HCT116 (cell line): Measurements from ENCODE around the gene FCAMR. TPM values are rescaled to one million over a fixed set of nuclear protein-coding genes. Genes with fewer than 3 reads are reported as not detected.
A peak's percentile ranks its signal among the peaks of the same experiment; 100 is the strongest.

Experiments
- ATAC-seq: fragments of 200-7000 bp; cut with Tn5 transposase; 2 replicates; pipeline ENCODE4 v1.9.1; 2020; ENCODE audit warnings: mild to moderate bottlenecking, moderate library complexity
- BruUV-seq: library from RNA; stranded (reverse); fragments of 400-500 nt; replicated peaks from 2 replicates; lab custom pipeline; 2021; lab: Mats Ljungman, UMichigan
- CTCF ChIA-PET: fragments of 300-600 bp; sonication (Branson Sonifier 250); formaldehyde crosslinking; loops from one replicate; lab custom pipeline; 2021; ENCODE audit warnings: antibody characterized with exemption; lab: Charles Lee
- POLR2A ChIA-PET: fragments of 300-600, 350-600 bp; sonication (Branson Sonifier 250); formaldehyde crosslinking; loops from one replicate; lab custom pipeline; 2021; ENCODE audit warnings: antibody characterized with exemption; lab: Charles Lee
- RAD21 ChIA-PET, 2 experiments: fragments of 300-600 bp; sonication (Branson Sonifier 250); formaldehyde crosslinking; loops; one replicate each; lab custom pipeline; 2023; ENCODE audit warnings: low total read pairs in 2 of 2; ENCODE audit not compliant: uncharacterized antibody in 2 of 2, unreplicated experiment in 2 of 2, low non-redundant PET in 1 of 2; lab: Charles Lee
- DNase-seq: peaks from one replicate; pipeline ENCODE4 v3.0.0-alpha.2; 2010; ENCODE audit warnings: low read depth, low spot score
- H2AFZ ChIP-seq: fragments of 200-600 bp; shearing (Covaris generic), sonication (generic); 2 replicates; pipeline ENCODE4 v1.6.1; 2017; ENCODE audit warnings: low read depth, mixed run types, mixed read lengths, antibody characterized with exemption, low read length; ENCODE audit not compliant: poor library complexity, severe bottlenecking
- H3K27ac ChIP-seq: 2 replicates; pipeline ENCODE4 v1.5.1; 2012; ENCODE audit warnings: low read depth, low read length
- H3K27me3 ChIP-seq: fragments of 200-600 bp; sonication (generic); 2 replicates; pipeline ENCODE4 v1.6.1; 2016; ENCODE audit warnings: mixed run types, low read length, mixed read lengths; ENCODE audit not compliant: insufficient read depth
- H3K36me3 ChIP-seq, 2 experiments: fragments of 200-500 bp in 1 of 2; fragments of 200-600 bp in 1 of 2; sonication (Bioruptor generic) in 1 of 2; sonication (generic) in 1 of 2; 2 replicates each; pipeline versions ENCODE4 v1.5.1 to v1.6.1; 2014 to 2016; ENCODE audit warnings: low read length in 2 of 2, inconsistent platforms in 1 of 2, mixed read lengths in 1 of 2, mixed run types in 1 of 2; ENCODE audit not compliant: insufficient read depth in 2 of 2, control insufficient read depth in 1 of 2
- H3K4me1 ChIP-seq, 2 experiments: fragments of 200-600 bp in 1 of 2; sonication (generic) in 1 of 2; 2 replicates each; pipeline versions ENCODE4 v1.5.1 to v1.6.1; 2012 to 2017; ENCODE audit warnings: low read length in 2 of 2, inconsistent platforms in 1 of 2, mild to moderate bottlenecking in 1 of 2, mixed read lengths in 1 of 2, mixed run types in 1 of 2, moderate library complexity in 1 of 2; ENCODE audit not compliant: insufficient read depth in 2 of 2, control insufficient read depth in 1 of 2
- H3K4me2 ChIP-seq: fragments of 200-600 bp; sonication (generic); 2 replicates; pipeline ENCODE4 v1.6.1; 2017; ENCODE audit warnings: mixed run types, low read length, mixed read lengths
- H3K4me3 ChIP-seq, 2 experiments: fragments of 200-600 bp in 1 of 2; sonication (generic) in 1 of 2; replicated peaks in 1 of 2; 2 replicates each; pipeline ENCODE4 v1.5.1; 2011 to 2016; ENCODE audit warnings: low read length in 2 of 2, control low read depth in 1 of 2, low read depth in 1 of 2, mild to moderate bottlenecking in 1 of 2, mixed read lengths in 1 of 2, mixed run types in 1 of 2
- H3K79me2 ChIP-seq: fragments of 200-600 bp; sonication (generic); 2 replicates; pipeline ENCODE4 v1.6.1; 2017; ENCODE audit warnings: mild to moderate bottlenecking, mixed run types, low read length, moderate library complexity, mixed read lengths; ENCODE audit not compliant: insufficient read depth
- H3K9ac ChIP-seq: fragments of 200-600 bp; sonication (generic); 2 replicates; pipeline ENCODE4 v1.6.1; 2016; ENCODE audit warnings: low read length, mixed read lengths
- H3K9me2 ChIP-seq: fragments of 200-600 bp; sonication (generic), shearing (Covaris generic); 2 replicates; pipeline ENCODE4 v1.6.1; 2017; ENCODE audit warnings: mixed run types, mild to moderate bottlenecking, moderate library complexity; ENCODE audit not compliant: insufficient read depth
- H3K9me3 ChIP-seq, 2 experiments: fragments of 200-500 bp in 1 of 2; fragments of 200-600 bp in 1 of 2; sonication (Bioruptor generic) in 1 of 2; sonication (generic) in 1 of 2; 2 replicates each; pipeline ENCODE4 v1.6.1; 2014 to 2017; ENCODE audit warnings: low read length in 2 of 2, mixed read lengths in 2 of 2, inconsistent platforms in 1 of 2, low read depth in 1 of 2, mild to moderate bottlenecking in 1 of 2, mixed run types in 1 of 2, moderate library complexity in 1 of 2; ENCODE audit not compliant: control insufficient read depth in 1 of 2, insufficient read depth in 1 of 2
- H4K20me1 ChIP-seq: fragments of 200-600 bp; sonication (generic), shearing (Covaris generic); 2 replicates; pipeline ENCODE4 v1.6.1; 2017; ENCODE audit warnings: mixed run types, mild to moderate bottlenecking, moderate library complexity; ENCODE audit not compliant: insufficient read depth
- ATF3 ChIP-seq: IDR thresholded peaks from 2 replicates; pipeline ENCODE4 v1.6.1; 2012
- CBX3 ChIP-seq: IDR thresholded peaks from 2 replicates; pipeline ENCODE4 v1.6.1; 2012; ENCODE audit warnings: low read depth
- CEBPB ChIP-seq: IDR thresholded peaks from 2 replicates; pipeline ENCODE4 v1.6.1; 2012; ENCODE audit warnings: low read depth
- EGR1 ChIP-seq: IDR thresholded peaks from 2 replicates; pipeline ENCODE4 v1.6.1; 2012; ENCODE audit warnings: low read depth
- ELF1 ChIP-seq: IDR thresholded peaks from 2 replicates; pipeline ENCODE4 v1.6.1; 2012; ENCODE audit warnings: low read depth, borderline replicate concordance
- EZH2 ChIP-seq: fragments of 200-600 bp; sonication (generic); IDR thresholded peaks from 2 replicates; pipeline ENCODE4 v1.6.1; 2017; ENCODE audit warnings: antibody characterized with exemption, mixed run types
- EZH2phosphoT487 ChIP-seq: fragments of 200-600 bp; IDR thresholded peaks from 2 replicates; pipeline ENCODE4 v1.6.1; 2018; ENCODE audit warnings: antibody characterized with exemption, borderline replicate concordance
- JUND ChIP-seq: IDR thresholded peaks from 2 replicates; pipeline ENCODE4 v1.6.1; 2012
- POLR2A ChIP-seq: IDR thresholded peaks from 2 replicates; pipeline ENCODE4 v1.7.0; 2011; ENCODE audit warnings: borderline replicate concordance; ENCODE audit not compliant: insufficient read depth, insufficient read length; ENCODE audit errors: extremely low read depth
- SIN3A ChIP-seq: IDR thresholded peaks from 2 replicates; pipeline ENCODE4 v1.6.1; 2012; ENCODE audit warnings: low read depth
- SP1 ChIP-seq: IDR thresholded peaks from 2 replicates; pipeline ENCODE4 v1.6.1; 2012; ENCODE audit warnings: low read depth
- SRF ChIP-seq: IDR thresholded peaks from 2 replicates; pipeline ENCODE4 v1.6.1; 2012; ENCODE audit warnings: low read depth
- TCF7L2 ChIP-seq: IDR thresholded peaks from 2 replicates; pipeline ENCODE4 v1.7.0; 2011; ENCODE audit warnings: borderline replicate concordance, inconsistent platforms; ENCODE audit not compliant: insufficient read depth, insufficient read length; ENCODE audit errors: extremely low read depth
- YY1 ChIP-seq: IDR thresholded peaks from 2 replicates; pipeline ENCODE4 v1.6.1; 2011; ENCODE audit warnings: low read length, low read depth, moderate library complexity, mild to moderate bottlenecking; ENCODE audit not compliant: insufficient replicate concordance; ENCODE audit errors: extremely low read depth
- ZFX ChIP-seq: fragments of 450-650 bp; IDR thresholded peaks from 2 replicates; pipeline ENCODE4 v1.6.1; 2017
- ZNF274 ChIP-seq: fragments of 200-500 bp; sonication (Bioruptor generic); IDR thresholded peaks from 2 replicates; pipeline ENCODE4 v1.6.1; 2014; ENCODE audit warnings: mild to moderate bottlenecking, low read depth, low read length, inconsistent platforms
- intact Hi-C: fragments of 100-400 bp; cut with micrococcal nuclease; formaldehyde crosslinking; loops from 2 replicates; pipeline ENCODE4 v1.10.0; 2022
- total RNA-seq: library from RNA; stranded (reverse); gene quantifications from one replicate; pipeline ENCODE4 v1.2.1, GENCODE V29; 2021; ENCODE audit not compliant: unreplicated experiment
- TF ChIP-seq, protein P1 (sequence below): IDR thresholded peaks from 2 replicates; pipeline ENCODE4 v1.6.1; 2012
- TF ChIP-seq, protein P2 (sequence below), 3 experiments: fragments of 200-600 bp in 1 of 3; sonication (generic) in 1 of 3; IDR thresholded peaks in 2 of 3; conservative IDR thresholded peaks in 1 of 3; 2 replicates each; pipeline ENCODE4 v1.5.1; 2012 to 2017; ENCODE audit warnings: low read depth in 2 of 3, low read length in 2 of 3, antibody characterized with exemption in 1 of 3, borderline replicate concordance in 1 of 3, control low read depth in 1 of 3, mild to moderate bottlenecking in 1 of 3, mixed read lengths in 1 of 3, mixed run types in 1 of 3, moderate library complexity in 1 of 3; ENCODE audit not compliant: insufficient read depth in 1 of 3

FCAMR gene
- total RNA-seq, 1 experiment from 2014 or later, result not detected

- CTCF ChIA-PET, result interaction anchor here (1.9 kb wide), 1 partner anchor 13 kb away, joined by 5 read pairs; no protein-coding TSS in a partner anchor
- DNase-seq, result no peak
- no TSS peak for BruUV-seq
- no peak for TF ChIP-seq SRF
- Histone ChIP-seq H4K20me1 (no peaks in the 10 kb centered on the region), H3K4me3 (no peak overlapping the region), H3K9me3 (no peaks in the 10 kb centered on the region), H3K79me2 (no peaks in the 10 kb centered on the region), H3K4me2 (no peak overlapping the region), H3K27me3 (peaks cover 3% of the 10 kb centered on the region; the same call in 1 of the 2 replicates), H3K9ac (no peak overlapping the region), H2AFZ (no peak overlapping the region), H3K9me2 (no peaks in the 10 kb centered on the region), H3K27ac (no peak overlapping the region), H3K4me1 (no peaks in the 10 kb centered on the region), H3K36me3 (no peaks in the 10 kb centered on the region)
- POLR2A ChIA-PET, result no interaction called here
- intact Hi-C loops, result no loop called here
- RAD21 ChIA-PET, result no interaction called here
- ATAC-seq, result no peak
These were observed 4.5 kb downstream of the FCAMR start for GRCh38 chr1:206965781-206966180.

DNA sequence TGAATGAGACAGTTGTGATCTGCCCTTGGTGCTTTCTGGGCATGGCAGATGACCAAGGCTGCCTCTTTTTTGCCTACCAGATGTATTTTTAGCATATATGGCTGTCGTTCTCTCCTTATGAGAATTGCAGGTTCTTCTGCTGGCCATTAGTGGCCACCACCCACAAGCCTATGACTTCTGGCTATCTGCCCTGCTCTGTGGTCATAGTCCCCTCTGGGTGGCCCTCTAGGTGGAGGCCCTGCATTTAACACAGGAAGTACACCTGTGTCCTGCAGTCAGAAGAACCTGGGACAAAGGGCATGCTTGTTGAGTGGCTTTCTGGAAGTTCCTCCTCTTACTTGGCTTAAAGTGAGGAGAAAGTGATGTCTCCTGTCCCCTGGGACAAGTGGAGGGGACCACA is 6.5 kb downstream of the FCAMR start:
- POLR2A ChIA-PET, result no interaction called here
- H3K4me2 ChIP-seq, result no peak overlapping the region
- H4K20me1 ChIP-seq, result no peaks in the 10 kb centered on the region
- H3K9me3 ChIP-seq, result no peaks in the 10 kb centered on the region
- no peak overlapping the region for H3K4me3 ChIP-seq
- H2AFZ ChIP-seq, result no peak overlapping the region
- H3K4me1 ChIP-seq, result no peaks in the 10 kb centered on the region
- H3K27ac ChIP-seq, result no peak overlapping the region
- no peaks in the 10 kb centered on the region for H3K27me3 ChIP-seq
- ATAC-seq, result 0 out of 2 replicates have a peak, but pooled peaks have one; percentile 40
- no peak for TF ChIP-seq ATF3
- TF ChIP-seq CBX3, result no peak
- TF ChIP-seq SP1, result no peak
- no peak for TF ChIP-seq YY1
- TF ChIP-seq TCF7L2, result no peak
- no peak for TF ChIP-seq EZH2phosphoT487
- TF ChIP-seq SIN3A, result no peak
- TF ChIP-seq ZNF274, result no peak
- TF ChIP-seq, protein P1, sequence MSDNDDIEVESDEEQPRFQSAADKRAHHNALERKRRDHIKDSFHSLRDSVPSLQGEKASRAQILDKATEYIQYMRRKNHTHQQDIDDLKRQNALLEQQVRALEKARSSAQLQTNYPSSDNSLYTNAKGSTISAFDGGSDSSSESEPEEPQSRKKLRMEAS, result no peak
- no peak for TF ChIP-seq EGR1
- TF ChIP-seq EZH2, result no peak
- TF ChIP-seq JUND, result no peak
- TF ChIP-seq, protein P2, sequence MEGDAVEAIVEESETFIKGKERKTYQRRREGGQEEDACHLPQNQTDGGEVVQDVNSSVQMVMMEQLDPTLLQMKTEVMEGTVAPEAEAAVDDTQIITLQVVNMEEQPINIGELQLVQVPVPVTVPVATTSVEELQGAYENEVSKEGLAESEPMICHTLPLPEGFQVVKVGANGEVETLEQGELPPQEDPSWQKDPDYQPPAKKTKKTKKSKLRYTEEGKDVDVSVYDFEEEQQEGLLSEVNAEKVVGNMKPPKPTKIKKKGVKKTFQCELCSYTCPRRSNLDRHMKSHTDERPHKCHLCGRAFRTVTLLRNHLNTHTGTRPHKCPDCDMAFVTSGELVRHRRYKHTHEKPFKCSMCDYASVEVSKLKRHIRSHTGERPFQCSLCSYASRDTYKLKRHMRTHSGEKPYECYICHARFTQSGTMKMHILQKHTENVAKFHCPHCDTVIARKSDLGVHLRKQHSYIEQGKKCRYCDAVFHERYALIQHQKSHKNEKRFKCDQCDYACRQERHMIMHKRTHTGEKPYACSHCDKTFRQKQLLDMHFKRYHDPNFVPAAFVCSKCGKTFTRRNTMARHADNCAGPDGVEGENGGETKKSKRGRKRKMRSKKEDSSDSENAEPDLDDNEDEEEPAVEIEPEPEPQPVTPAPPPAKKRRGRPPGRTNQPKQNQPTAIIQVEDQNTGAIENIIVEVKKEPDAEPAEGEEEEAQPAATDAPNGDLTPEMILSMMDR (IDR thresholded peaks at IDR 0.05 in 2 of 3, conservative IDR thresholded peaks at IDR 0.05 in 1 of 3; ENCODE audit: borderline replicate concordance in 1 of 3, insufficient read depth in 1 of 3, low read depth in 2 of 3, low read length in 2 of 3), result no peak
- no peak for TF ChIP-seq ZFX
- TF ChIP-seq POLR2A, result no peak
- no peak for TF ChIP-seq CEBPB
- no peak for TF ChIP-seq ELF1
- H3K79me2 ChIP-seq, result no peaks in the 10 kb centered on the region
- CTCF ChIA-PET, result no interaction called here
- no peak overlapping the region for H3K9ac ChIP-seq
- H3K36me3 ChIP-seq, result no peaks in the 10 kb centered on the region
- BruUV-seq, result no TSS peak
- RAD21 ChIA-PET, result no interaction called here
- intact Hi-C loops, result no loop called here
- no peaks in the 10 kb centered on the region for H3K9me2 ChIP-seq
- DNase-seq, result no peak
